ENCODE results near the gene NR6A1.

Gene NR6A1

GRCh38 chr9:124475158-124475867 lies 295.8 kb downstream of the NR6A1 start:
- no peaks in the 10 kb centered on the region for H3K36me3 ChIP-seq (ENCODE audit: insufficient read depth, low read length)
- H3K9ac ChIP-seq (ENCODE audit: low read depth, low read length, poor library complexity, severe bottlenecking), result no peak overlapping the region
- H3K4me1 ChIP-seq (ENCODE audit: insufficient read depth, low read length, poor library complexity, severe bottlenecking), result no peaks in the 10 kb centered on the region
- no peaks in the 10 kb centered on the region for H3F3A ChIP-seq (ENCODE audit: low read depth)
- no peaks in the 10 kb centered on the region for H3K79me2 ChIP-seq (ENCODE audit: insufficient read depth, low read length)
- no peaks in the 10 kb centered on the region for H3K27me3 ChIP-seq (ENCODE audit: insufficient read depth, low read length, poor library complexity, severe bottlenecking)
- no peak overlapping the region for H3K4me2 ChIP-seq (ENCODE audit: low read depth, low read length, poor library complexity, severe bottlenecking)
- H3K4me3 ChIP-seq (ENCODE audit: low read length, poor library complexity, severe bottlenecking), result no peak overlapping the region
- no peaks in the 10 kb centered on the region for H3K9me3 ChIP-seq (ENCODE audit: insufficient read depth, low read depth, low read length)
- H3K9me2 ChIP-seq (replicated peaks; ENCODE audit: low read depth, low read length), result no peaks in the 10 kb centered on the region
- no peak overlapping the region for H2AFZ ChIP-seq (ENCODE audit: low read length)
- H4K20me1 ChIP-seq (ENCODE audit: insufficient read depth, low read length, poor library complexity, severe bottlenecking), result no peaks in the 10 kb centered on the region
- TF ChIP-seq EZH2phosphoT487 (IDR thresholded peaks at IDR 0.05; ENCODE audit: borderline replicate concordance), result no peak
- TF ChIP-seq, protein P1, sequence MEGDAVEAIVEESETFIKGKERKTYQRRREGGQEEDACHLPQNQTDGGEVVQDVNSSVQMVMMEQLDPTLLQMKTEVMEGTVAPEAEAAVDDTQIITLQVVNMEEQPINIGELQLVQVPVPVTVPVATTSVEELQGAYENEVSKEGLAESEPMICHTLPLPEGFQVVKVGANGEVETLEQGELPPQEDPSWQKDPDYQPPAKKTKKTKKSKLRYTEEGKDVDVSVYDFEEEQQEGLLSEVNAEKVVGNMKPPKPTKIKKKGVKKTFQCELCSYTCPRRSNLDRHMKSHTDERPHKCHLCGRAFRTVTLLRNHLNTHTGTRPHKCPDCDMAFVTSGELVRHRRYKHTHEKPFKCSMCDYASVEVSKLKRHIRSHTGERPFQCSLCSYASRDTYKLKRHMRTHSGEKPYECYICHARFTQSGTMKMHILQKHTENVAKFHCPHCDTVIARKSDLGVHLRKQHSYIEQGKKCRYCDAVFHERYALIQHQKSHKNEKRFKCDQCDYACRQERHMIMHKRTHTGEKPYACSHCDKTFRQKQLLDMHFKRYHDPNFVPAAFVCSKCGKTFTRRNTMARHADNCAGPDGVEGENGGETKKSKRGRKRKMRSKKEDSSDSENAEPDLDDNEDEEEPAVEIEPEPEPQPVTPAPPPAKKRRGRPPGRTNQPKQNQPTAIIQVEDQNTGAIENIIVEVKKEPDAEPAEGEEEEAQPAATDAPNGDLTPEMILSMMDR (conservative IDR thresholded peaks at IDR 0.05; ENCODE audit: low read length), result peak; percentile 24; the same call in 1 of the 2 replicates

- Histone ChIP-seq H3K9ac (ENCODE audit: low read depth, low read length, poor library complexity, severe bottlenecking) (no peak overlapping the region), H3K27me3 (ENCODE audit: insufficient read depth, low read length, poor library complexity, severe bottlenecking) (no peaks in the 10 kb centered on the region)
These were observed 297.0 kb downstream of the NR6A1 start for GRCh38 chr9:124474151-124474550.

GRCh38 chr9:124473310-124473709 lies 297.8 kb downstream of the NR6A1 start:
- no peak for TF ChIP-seq EZH2phosphoT487 (IDR thresholded peaks at IDR 0.05; ENCODE audit: borderline replicate concordance)
- TF ChIP-seq, protein P1 (conservative IDR thresholded peaks at IDR 0.05; ENCODE audit: low read length), result no peak
- Histone ChIP-seq H3K9me3 (ENCODE audit: insufficient read depth, low read depth, low read length) (no peaks in the 10 kb centered on the region), H3K9ac (ENCODE audit: low read depth, low read length, poor library complexity, severe bottlenecking) (no peak overlapping the region), H3K9me2 (replicated peaks; ENCODE audit: low read depth, low read length) (no peaks in the 10 kb centered on the region), H3K4me1 (ENCODE audit: insufficient read depth, low read length, poor library complexity, severe bottlenecking) (no peaks in the 10 kb centered on the region), H3K79me2 (ENCODE audit: insufficient read depth, low read length) (no peaks in the 10 kb centered on the region), H2AFZ (ENCODE audit: low read length) (no peak overlapping the region), H3F3A (ENCODE audit: low read depth) (no peaks in the 10 kb centered on the region), H3K36me3 (ENCODE audit: insufficient read depth, low read length) (no peaks in the 10 kb centered on the region), H3K4me3 (ENCODE audit: low read length, poor library complexity, severe bottlenecking) (no peak overlapping the region), H4K20me1 (ENCODE audit: insufficient read depth, low read length, poor library complexity, severe bottlenecking) (no peaks in the 10 kb centered on the region), H3K27me3 (ENCODE audit: insufficient read depth, low read length, poor library complexity, severe bottlenecking) (no peaks in the 10 kb centered on the region), H3K4me2 (ENCODE audit: low read depth, low read length, poor library complexity, severe bottlenecking) (no peak overlapping the region)

More at GRCh38 chr9:124474151-124474550, 297.0 kb downstream of the NR6A1 start:
- no peak overlapping the region for H3K4me2 ChIP-seq (ENCODE audit: low read depth, low read length, poor library complexity, severe bottlenecking)
- no peaks in the 10 kb centered on the region for H3K4me1 ChIP-seq (ENCODE audit: insufficient read depth, low read length, poor library complexity, severe bottlenecking)
- no peaks in the 10 kb centered on the region for H4K20me1 ChIP-seq (ENCODE audit: insufficient read depth, low read length, poor library complexity, severe bottlenecking)
- H3K9me3 ChIP-seq (ENCODE audit: insufficient read depth, low read depth, low read length), result no peaks in the 10 kb centered on the region
- no peaks in the 10 kb centered on the region for H3K9me2 ChIP-seq (replicated peaks; ENCODE audit: low read depth, low read length)
- no peak overlapping the region for H2AFZ ChIP-seq (ENCODE audit: low read length)
- TF ChIP-seq, protein P1 (conservative IDR thresholded peaks at IDR 0.05; ENCODE audit: low read length), result no peak
- TF ChIP-seq EZH2phosphoT487 (IDR thresholded peaks at IDR 0.05; ENCODE audit: borderline replicate concordance), result no peak
- H3K36me3 ChIP-seq (ENCODE audit: insufficient read depth, low read length), result no peaks in the 10 kb centered on the region
- no peaks in the 10 kb centered on the region for H3F3A ChIP-seq (ENCODE audit: low read depth)
- no peaks in the 10 kb centered on the region for H3K79me2 ChIP-seq (ENCODE audit: insufficient read depth, low read length)
- H3K4me3 ChIP-seq (ENCODE audit: low read length, poor library complexity, severe bottlenecking), result no peak overlapping the region

Measured in Loucy (cell line).